GM19043 (cell line): ENCODE measurements around the gene KLC1.

Experiments used
- ATAC-seq: cut with Tn5 transposase; IDR thresholded peaks from one replicate; pipeline ENCODE4 v1.9.1; 2021; ENCODE audit warnings: low read depth; ENCODE audit not compliant: unreplicated experiment

Gene KLC1

DNA sequence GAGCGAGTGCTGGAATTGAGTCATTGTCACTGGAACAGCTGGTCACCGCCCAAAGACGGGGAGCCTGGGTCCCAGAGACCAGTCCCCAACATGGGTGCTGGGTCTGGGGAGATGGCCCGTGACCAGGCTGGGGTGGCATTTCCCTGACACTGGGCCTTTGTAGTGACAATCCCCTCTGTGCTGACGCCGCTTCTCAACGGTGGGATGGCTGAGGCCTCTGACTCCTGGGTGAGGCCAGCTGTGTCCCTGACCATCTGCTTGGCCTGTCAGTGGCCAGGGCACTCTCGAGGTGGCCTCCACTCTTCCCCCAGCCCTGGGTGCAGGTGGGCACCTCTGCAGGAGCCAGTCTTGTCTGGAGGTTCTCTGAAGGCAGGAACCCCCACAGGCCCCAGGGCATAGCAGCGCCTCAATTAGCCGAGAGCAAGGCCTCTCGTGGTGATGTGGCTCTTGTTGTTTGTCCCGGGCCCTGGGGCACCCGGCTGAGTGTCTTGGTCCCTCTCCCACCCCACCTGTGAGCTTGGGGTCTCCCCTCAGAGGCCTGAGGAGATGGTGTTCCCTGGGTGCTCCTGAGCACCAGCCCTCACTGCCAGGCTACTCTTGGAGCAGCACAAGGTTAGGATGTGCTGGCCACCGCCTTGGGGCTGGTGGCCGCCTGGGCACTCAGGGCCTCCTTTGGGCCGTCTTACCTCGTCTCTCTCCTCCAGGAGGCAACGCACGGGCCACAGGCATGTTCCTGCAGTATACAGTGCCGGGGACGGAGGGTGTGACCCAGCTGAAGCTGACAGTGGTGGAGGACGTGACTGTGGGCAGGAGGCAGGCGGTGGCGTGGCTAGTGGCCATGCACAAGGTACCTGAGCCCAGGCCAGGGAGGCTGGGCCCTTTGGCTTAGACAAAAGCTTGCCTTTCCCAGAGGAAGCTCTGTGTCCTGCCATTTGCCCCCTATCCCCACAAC, 103.2 kb downstream of the KLC1 start:
- ATAC-seq, result no peak

DNA sequence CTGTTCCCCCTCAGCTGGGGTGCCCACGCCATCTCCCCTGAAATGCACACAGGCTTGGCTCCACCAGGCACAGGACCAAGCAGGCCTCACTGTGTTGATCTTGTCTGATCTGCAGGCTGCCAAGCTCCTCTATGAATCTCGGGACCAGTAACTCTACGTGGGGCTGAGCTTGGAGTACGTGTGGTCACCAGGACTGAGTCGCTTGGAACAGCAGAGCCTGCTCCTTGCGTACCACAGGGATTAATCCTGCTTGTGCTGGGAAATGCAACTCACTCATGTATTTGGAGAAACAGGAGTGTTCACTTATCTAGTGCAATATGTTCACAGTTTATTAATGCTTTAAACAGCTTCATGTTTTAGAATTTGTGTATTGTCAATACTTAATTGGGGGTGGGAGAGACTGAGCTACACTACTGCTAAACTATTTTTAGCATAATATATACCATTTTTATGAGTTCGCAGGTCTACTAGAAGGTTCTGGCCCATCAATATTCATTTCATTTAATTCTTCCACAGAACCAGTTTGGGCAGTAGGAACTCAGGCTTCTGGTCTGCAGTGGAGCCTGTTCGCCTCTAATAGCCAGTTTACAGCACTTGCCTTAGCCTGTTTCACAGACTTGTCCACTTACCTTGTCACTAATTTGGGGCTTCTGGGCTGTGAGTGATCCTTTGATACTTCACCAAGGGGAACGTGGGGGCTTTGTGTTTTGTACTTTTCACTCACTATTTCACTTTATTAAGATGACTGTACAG, 104.0 kb downstream of the KLC1 start:
- ATAC-seq, result no peak

DNA sequence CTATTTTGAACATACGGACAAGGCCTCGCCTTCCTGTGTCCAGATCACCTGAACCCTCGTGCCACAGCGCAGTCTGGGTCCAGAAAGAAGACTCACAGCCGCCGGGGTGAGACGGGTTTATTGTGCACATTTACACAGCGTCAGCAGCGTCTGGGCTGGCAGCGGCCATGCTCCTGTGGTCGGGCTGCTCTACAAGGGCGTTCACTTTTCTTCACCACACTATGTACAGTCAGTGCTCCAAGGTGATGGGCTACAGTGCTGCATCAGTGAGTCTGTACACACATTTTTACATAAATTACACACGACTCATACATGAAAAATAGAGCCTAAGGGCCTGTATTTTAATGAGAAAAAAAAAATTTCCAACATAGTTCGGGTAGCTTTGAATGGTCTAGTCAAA, 104.6 kb downstream of the KLC1 start:
- ATAC-seq, result no peak

- ATAC-seq, result no peak
These were observed 105.3 kb downstream of the KLC1 start for GRCh38 chr14:103734081-103734888.

- no peak for ATAC-seq
These were observed 106.0 kb downstream of the KLC1 start for GRCh38 chr14:103735022-103735421.

GRCh38 chr14:103735439-103735814, 106.4 kb downstream of the KLC1 start:
- no peak for ATAC-seq

DNA sequence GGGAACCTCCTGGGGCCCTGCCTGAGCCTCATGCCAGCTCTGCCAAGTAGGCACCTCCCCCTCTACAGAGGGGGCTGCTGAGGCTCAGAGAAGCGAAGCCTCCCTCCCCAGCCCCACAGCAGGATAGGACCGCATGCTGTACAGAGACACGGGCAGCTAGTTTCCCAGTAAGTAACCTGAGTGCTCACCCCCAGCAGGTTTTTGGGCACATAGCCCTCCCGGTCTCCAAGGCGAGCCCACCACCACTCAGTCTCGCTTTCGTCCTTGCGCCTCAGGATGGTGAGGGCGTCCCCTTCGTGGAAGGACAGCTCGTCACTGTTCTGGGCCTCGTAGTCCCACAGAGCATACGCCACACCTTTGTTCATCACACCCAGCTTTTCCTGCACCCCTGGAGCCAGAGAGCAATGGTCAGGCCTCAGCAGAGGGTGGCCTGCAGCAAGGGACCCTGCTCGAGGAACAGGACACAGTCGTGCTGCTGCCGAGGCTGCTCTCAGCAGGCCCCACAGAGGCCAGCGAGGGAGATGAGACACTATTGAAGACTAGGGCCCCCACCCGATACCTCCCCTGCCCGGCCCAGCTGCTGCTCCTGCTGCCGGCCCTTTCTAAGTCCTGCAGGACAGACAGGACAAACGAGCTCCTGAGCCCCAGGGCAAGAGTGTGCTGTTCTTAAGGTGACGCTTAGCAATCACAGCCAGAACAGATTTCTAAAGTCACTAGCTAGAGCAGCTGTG, 107.0 kb downstream of the KLC1 start:
- no peak for ATAC-seq

DNA sequence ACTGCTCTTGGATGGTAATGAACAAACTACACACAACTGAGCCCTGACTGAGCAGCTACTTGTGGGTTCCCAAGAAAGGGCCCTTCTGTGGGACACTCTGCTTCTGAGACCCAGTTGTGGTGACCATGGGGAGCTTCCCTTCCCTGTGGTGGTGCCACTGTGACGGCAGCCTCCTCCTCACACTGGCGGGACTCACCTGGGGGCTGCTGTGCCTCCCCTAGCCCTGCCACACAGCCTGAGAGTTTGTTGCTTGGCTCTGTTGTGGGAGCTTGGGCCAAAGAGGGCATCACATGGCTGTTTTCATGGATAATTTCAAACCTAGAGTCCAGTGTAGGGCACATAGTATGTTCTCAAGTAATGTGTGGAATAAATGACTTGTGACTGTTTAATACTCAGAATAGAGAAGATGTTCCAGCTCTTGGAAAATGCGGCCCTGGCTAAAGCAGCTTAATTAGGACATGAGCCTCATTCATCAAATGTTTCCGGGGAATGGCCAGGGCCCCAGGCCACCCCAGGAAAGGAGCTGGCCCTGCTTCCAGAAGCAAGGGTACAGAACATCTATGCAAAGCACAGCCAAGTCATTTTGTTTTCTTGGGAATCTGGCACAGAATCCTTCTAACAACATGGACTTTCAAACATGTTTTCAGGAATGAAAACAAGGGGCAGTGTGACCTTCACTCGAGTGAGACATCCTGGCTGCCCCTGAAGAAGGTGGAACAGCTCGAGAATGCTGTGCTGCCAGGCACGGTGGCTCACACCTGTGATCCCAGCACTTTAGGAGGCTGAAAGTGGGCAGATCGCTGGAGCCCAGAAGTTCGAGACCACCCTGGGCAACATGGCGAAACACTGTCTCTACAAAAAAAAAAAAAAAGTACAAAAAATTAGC, 107.8 kb downstream of the KLC1 start:
- no peak for ATAC-seq

GRCh38 chr14:103737432-103738045, 108.5 kb downstream of the KLC1 start:
- no peak for ATAC-seq

GRCh38 chr14:103738166-103738565, 109.2 kb downstream of the KLC1 start:
- ATAC-seq, result no peak

DNA sequence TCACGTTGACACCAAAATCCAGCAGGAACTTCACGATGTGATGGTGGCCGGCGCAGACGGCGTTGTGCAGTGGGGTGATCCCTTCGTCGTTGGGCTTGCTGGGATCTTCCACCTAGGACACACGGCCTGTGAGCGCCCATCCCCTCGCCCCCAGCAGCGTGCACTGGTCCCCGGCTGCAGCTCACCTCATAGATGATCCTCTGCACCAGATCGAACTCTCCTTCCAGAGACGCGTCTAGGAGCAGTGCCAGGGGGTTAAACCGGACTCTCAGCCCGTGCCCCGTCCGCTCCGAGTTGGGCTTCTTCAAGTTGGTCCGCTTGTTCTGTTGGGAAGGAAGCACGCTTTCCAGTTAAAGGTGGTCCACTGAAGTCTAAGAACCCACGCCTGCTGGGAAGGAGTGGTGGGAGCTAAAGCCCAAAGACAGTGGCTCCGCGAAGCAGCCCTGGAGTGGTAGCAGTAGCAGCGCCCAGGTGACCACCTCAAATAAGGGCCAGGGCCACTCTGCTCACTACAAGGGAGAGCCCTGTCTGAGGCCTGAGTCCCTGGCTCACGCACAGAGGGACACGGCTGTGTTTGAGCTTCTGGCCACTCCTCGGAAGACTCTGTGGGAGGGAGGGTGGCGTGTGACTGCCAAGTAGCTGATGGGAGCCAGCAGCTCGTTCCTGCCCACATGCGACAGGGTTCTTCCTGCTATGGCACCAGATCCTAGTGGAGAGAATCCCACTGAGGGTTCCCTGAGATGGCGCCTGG, 109.9 kb downstream of the KLC1 start:
- ATAC-seq, result no peak

- ATAC-seq, result no peak
These were observed 110.4 kb downstream of the KLC1 start for GRCh38 chr14:103739466-103739792.

GRCh38 chr14:103739793-103740501, 110.9 kb downstream of the KLC1 start:
- no peak for ATAC-seq

GRCh38 chr14:103740991-103741689, 112.1 kb downstream of the KLC1 start:
- no peak for ATAC-seq

- no peak for ATAC-seq
These were observed 112.9 kb downstream of the KLC1 start for GRCh38 chr14:103741876-103742275.

GRCh38 chr14:103742499-103743255, 113.7 kb downstream of the KLC1 start:
- ATAC-seq, result no peak
